GM21390 (cell line): Measurements from ENCODE around the gene KRTAP29-1.
"Not testable (repeated sequence)": the region's sequence is repeated elsewhere in the genome, so short reads cannot be mapped to it uniquely, and the experiment has no call there.

Experiments
- ATAC-seq: cut with Tn5 transposase; IDR thresholded peaks from one replicate; pipeline ENCODE4 v1.9.1; 2021; ENCODE audit not compliant: unreplicated experiment

Gene KRTAP29-1

DNA sequence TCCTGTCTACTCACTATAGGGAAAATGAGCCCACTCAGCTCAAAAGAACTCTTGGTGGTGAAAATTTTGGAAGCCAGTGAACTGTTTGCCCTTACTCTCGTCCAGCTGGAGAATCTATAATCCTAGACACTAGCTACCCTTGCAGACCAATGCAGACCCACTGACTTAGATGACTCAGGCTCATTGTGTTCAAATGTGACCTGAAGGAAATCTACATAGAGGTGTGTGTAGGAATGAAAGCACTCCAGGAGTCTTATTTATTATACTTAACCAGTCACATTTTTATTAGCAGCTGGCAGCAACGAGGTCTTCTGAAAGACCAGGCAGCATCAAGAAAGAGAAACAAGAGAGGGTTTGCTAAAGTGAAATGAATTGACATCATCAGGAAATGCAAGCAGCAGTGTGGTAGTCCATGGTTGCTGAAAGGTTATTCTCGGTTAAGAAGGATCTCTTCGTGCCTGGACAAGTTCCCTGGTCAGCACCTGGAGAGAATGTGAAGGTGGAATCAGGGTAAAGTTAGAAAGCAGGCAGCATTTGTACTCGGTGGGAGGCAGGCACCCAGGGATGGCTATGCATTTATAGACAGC, 1.4 kb downstream of the KRTAP29-1 start:
- ATAC-seq, result no peak

DNA sequence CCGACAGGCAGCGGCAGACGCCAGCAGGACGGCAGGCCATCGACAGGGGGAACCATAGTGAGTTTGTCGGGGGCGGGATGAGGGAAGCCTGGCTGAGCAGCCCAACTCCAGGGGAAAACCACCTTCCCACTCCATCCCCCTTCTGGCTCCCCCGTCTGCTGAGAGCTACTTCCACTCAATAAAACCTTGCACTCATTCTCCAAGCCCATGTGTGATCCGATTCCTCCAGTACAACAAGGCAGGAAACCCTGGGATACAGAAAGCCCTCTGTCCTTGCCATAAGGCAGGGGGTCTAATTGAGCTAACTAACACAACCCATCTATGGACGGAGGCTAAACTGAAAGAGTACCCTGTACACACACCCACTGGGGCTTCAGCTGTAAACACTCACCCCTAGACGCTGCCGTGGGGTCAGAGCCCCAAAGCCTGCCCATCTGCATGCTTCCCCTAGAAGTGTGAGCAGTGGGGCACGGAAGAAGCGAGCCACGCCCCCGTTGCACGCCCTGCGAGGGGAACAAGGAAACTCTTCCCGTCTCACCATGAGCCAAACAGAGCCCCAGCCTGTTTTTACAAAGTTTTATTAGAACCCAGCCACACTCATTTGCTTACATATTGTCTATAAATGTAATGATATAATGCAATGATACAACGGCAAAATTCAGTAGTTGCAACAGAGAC, 4.1 kb downstream of the KRTAP29-1 start:
- ATAC-seq, result no peak

DNA sequence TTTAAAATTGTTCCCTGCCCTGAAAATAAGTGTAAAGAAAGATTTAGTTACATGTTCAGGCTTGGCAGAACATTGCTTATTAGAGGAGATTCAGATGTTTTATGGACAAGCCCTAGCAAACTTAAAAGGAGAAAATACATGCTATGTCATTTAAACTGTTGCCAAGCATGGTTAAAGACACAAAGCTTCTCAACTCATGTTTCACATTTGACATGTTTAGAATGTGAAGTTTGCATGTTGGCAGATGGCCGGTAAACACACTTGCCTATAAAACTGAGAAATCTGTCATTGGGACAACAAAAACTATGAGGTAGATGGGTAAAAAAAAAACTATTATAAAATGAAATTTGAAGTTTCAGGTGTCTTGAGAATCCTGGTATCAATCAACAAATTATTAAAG, 5.8 kb downstream of the KRTAP29-1 start:
- no peak for ATAC-seq

DNA sequence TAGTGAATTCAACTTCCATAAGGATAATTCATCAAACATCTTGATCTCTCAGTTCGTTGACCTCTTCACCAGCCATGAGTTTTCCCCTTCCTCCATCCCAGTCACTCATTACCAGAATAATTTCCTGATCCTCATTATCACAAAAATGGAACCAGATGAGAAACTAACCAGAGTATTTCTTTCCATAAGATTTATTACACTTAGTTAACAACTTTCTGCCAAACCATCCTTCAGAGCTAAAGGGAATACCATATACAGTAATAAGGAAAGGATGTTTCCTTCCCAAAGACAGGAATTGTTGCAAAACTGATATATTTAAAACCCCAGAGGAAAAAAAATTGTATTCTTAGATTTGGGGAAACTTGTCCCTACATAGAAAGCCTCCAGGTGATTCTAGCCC, 8.6 kb downstream of the KRTAP29-1 start:
- no peak for ATAC-seq

DNA sequence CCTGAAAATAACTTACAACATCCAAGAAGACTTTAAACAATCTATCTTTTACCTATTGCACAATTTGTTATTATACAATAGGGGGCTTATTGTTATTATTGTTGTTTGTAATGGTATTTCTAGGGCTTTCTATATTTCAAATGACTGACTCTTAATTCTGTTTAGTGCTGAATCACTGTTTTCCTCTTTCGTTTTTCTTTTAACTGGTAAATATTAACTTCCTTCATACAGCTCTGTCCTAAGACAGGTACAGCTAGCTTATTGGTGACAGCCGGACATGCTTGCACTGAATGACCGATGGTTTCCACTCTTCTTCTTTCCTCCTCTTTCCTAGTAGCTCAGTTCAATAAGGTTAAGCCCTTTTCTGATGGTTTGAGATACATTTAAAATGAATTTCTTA, 15.6 kb downstream of the KRTAP29-1 start:
- ATAC-seq, result no peak

DNA sequence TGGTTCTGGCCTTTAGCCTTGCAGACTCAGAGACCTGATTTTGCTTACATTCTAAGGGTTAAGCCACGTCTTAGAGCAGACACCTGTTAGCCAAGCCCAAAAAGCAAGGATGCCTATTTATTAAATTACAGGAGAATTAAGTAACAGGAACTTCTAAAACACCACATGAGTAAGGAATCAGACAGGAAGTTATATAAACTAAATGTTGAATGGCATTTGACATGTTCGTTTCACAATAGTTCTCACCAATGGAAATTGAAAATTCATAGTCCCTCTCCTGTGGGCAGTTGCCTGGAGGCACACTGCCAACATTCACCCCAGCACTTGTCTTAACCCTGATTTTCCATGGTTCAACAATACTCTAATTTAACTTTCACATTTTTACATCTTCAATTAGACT, 18.1 kb downstream of the KRTAP29-1 start:
- no peak for ATAC-seq

DNA sequence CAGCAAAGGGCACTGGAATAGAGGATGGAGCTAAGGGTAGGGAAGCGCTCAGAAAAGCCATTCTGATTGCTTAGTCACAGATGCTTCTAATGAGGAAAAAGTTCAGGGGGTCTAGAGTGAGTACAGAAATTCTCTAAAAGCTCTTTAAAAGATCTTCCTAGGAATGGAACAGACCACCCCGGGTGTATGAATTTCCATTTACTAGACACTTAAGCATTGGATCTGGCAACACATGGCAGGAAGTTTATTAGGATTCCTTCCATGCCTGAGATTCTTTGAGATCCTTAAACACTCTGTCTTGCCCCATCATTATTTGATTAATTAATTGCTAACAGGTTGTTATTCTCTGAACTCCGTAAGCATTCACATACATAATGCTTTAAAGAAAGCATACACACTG, 18.6 kb downstream of the KRTAP29-1 start:
- ATAC-seq, result no peak

DNA sequence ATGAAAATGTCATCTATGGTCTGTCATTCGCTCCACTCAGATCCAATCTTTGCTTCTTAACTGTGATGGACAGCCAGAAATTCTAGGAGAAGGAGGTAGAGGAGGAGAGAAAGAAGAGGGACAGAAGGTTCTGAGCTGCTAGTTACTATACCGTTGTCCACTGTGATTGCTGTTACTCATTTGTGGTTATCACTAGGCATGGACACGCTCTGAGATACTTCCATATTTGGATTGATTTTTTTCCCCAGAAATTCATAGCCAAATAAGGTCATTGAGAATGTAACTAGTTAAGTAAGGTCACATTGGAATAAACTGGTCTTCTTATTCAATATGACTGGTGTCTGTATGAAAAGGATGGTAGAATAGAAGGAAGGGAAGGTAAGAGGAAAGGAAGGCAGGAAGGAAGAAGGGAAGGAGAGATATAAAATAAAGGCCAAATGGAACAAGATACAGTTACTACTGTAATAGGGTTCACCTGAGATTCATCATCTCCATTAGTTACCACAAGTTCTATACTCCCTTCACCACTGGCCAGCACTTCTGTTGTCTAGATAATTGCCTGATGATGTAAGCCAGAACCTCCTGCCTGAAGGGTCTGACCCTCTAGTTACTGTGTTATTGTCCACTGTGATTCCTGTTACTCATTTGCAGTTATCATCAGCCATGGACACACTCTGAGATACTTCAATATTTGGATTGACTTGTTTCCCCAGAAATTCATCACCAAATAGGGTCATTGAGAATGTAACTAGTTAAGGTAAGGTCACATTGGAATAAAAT, 24.3 kb downstream of the KRTAP29-1 start:
- no peak for ATAC-seq

DNA sequence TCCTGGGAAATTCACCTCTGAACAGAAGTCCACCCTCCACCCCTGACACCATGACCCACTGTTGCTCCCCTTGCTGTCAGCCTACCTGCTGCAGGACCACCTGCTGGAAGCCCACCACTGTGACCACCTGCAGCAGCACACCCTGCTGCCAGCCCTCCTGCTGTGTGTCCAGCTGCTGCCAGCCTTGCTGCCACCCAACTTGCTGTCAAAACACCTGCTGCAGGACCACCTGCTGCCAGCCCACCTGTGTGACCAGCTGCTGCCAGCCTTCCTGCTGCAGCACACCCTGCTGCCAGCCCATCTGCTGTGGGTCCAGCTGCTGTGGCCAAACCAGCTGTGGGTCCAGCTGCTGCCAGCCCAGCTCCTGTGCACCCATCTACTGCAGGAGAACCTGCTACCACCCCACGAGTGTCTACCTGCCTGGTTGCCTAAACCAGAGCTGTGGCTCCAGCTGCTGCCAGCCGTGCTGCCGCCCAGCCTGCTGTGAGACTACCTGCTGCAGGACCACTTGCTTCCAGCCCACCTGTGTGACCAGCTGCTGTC, 26.9 kb downstream of the KRTAP29-1 start, which contains the start of gene KRTAP9-7:
TSS of gene KRTAP9-7 (plus strand) at position 51 of the 543 bp plus-strand sequence. CDS start at position 51, 0 bp downstream.
- ATAC-seq, result not testable (repeated sequence)

DNA sequence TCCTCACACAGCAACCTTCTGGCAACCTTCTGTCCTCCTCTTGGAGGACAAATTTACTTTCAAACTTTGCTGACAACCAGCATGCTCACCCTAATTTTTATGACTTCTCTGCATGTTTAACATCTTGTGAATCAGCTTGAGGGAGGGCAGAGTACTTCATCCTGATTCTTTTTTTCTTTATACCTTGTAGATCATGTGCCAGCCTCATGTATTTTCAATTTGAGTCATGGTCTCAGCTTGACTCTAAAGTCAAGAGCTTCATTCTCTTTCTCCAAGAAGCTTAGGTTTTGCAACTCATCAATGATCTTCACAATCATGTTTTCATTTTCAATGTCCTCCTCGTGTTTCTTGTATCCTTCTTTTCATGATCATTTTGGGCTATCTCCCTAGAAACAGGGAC, 30.8 kb downstream of the KRTAP29-1 start:
- no peak for ATAC-seq

DNA sequence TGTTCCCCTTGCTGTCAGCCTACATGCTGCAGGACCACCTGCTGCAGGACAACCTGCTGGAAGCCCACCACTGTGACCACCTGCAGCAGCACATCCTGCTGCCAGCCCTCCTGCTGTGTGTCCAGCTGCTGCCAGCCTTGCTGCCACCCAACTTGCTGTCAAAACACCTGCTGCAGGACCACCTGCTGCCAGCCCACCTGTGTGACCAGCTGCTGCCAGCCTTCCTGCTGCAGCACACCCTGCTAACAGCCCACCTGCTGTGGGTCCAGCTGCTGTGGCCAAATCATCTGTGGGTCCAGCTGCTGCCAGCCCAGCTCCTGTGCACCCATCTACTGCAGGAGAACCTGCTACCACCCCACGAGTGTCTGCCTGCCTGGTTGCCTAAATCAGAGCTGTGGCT, 31.3 kb downstream of the KRTAP29-1 start:
- ATAC-seq, result not testable (repeated sequence)

DNA sequence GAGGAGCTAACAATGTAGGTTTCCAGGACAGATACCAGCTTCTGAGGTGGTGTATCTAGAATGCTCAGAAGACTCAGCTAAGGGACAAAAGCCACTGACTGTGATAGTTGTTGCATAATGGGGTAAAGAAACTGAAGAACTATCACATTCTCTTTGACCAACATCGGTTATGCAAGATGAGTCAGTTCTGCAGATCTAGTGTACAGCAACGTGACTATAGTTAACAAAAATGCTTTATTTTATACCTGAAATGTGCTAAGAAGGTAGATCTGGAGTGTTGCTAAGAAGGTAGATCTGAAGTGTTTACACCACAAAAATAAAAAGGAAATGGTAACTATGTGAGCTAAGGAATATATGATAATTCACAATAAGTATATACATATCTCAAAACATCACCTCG, 34.9 kb downstream of the KRTAP29-1 start:
- ATAC-seq, result no peak

DNA sequence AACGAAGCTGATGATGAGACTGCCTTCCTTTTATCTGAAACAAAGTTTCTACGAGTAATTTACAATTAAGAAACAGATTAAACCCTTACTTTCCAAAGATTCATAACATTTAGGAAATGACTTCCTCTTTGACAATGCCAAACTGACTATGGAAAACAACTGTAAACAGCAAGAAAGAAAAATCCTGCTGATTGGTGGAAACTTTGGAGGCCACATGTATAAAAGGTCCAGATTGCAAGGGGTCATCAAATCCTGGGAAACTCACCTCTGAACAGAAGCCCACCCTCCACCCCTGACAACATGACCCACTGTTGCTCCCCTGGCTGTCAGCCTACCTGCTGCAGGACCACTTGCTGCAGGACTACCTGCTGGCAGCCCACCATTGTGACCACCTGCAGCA, 37.6 kb downstream of the KRTAP29-1 start, which contains the start of gene KRTAP9-6:
TSS of gene KRTAP9-6 (plus strand) at position 301 of the 400 bp plus-strand sequence. CDS start at position 301, 0 bp downstream.
- no peak for ATAC-seq

DNA sequence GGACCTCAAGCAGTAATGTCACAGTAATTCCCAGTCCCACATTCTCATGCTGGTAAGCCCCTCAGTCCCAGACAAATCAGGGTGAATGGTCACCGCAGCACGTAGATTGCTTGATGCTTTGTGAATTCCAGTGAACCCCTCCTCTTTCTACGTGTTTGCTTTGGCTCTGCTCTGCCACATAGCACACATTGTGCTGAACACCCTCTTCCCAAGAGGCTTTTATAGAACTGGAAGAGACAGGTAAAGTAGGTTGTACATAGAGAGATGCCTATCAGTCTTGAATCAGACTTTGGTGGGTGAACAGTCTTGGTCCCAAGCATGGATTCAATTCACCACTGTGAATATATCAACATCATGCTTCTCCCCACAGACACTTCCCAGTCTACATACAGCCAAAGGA, 38.1 kb downstream of the KRTAP29-1 start:
- ATAC-seq, result no peak

DNA sequence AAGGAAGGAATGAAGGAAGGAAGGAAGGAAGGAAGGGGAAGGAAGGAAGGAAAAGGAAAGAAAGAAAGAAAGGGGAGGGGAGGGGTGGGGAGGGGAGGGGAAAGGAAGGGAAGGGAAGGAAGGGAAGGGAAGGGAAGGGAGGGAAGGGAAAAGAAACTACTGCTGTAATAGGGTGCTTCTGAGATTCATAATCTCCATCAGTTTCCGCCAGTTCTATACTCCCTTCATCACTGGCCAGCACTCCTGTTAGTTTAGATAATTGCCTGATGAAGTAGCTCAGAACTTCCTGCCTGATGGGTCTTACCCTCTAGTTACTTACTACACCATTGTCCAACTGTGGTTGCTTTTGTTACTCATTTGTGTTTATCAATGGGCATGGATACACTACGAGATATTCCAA, 39.4 kb downstream of the KRTAP29-1 start:
- ATAC-seq, result no peak

DNA sequence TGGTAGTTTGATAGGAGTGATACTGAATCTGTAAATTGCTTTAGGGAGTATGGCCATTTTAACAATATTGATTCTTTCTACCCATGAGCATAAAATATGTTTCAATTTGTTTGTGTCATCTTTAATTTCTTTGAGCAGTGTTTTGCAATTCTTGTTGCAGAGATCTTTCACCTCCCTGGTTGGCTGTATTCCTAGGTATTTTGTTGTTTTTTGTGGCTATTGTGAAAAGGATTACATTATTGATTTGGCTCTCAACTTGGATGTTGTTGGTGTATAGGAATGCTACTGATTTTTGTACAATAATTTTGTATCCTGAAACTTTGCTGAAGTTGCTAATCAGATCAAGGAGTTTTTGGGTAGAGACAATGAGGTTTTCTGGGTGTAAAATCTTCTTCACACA, 44.2 kb downstream of the KRTAP29-1 start:
- ATAC-seq, result no peak

DNA sequence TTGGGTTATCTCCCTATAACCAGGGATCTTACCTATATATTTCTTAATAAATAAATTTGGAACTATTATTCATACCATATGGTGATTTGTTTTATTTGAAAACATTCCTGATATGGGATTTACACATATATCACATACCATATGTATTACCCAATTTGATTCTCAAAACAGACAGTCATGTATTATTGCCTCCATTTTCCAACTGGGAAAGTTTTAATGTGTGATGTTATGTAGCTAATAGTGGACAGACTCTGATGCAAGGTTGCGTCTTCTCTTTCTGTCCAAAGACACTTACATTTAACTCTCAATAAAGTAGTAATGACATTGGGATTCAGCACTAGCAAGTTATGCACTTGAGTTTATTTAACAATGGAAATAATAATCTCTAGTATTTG, 46.4 kb downstream of the KRTAP29-1 start:
- no peak for ATAC-seq

DNA sequence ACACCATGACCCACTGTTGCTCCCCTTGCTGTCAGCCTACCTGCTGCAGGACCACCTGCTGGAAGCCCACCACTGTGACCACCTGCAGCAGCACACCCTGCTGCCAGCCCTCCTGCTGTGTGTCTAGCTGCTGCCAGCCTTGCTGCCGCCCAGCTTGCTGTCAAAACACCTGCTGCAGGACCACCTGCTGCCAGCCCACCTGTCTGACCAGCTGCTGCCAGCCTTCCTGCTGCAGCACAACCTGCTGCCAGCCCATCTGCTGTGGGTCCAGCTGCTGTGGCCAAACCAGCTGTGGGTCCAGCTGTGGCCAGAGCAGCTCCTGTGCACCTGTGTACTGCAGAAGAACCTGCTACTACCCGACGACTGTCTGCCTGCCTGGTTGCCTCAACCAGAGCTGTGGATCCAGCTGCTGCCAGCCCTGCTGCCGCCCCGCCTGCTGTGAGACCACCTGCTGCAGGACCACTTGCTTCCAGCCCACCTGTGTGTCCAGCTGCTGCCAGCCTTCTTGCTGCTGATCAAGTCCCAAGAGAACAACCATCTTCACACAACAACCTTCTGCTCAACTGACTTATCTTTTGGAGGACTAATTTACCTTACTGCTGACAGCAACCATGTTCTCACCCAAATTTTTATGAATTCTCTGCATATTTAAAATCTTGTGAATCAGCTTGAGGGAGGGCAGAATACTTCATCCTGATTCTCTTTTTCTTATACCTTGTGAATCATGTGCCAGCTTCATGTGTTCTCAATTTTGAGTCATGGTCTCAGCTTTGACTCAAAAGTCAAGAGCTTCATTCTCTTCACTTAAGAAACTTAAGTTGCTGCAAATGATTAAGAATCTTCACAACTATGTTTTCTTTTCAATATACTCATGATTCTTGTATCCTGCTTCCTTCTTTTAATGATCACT, 47.0 kb downstream of the KRTAP29-1 start, which contains the start of gene KRTAP9-9:
TSS of gene KRTAP9-9 (plus strand) at position 4 of the 910 bp plus-strand sequence.
- not testable (repeated sequence) for ATAC-seq

DNA sequence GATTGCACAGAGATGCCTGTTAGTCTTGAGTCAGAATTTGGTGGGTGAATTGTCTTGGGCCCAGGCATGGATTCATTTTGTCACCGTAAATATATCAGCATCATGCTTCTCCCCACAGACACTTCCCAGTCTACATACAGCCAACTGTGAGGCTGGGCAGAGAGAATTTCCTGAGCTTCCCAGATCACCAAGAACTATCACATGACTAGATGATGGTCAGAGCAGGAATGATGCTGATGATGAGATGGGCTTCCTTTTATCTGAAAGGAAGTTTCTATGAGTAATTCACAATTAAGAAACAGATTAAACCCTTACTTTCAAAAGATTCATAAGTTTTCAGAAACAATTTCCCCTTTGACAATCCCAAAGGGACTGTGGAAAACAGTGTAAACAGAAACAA, 47.8 kb downstream of the KRTAP29-1 start:
- ATAC-seq, result no peak
